ENCODE results near the gene RAB12.

RAB12 gene

DNA sequence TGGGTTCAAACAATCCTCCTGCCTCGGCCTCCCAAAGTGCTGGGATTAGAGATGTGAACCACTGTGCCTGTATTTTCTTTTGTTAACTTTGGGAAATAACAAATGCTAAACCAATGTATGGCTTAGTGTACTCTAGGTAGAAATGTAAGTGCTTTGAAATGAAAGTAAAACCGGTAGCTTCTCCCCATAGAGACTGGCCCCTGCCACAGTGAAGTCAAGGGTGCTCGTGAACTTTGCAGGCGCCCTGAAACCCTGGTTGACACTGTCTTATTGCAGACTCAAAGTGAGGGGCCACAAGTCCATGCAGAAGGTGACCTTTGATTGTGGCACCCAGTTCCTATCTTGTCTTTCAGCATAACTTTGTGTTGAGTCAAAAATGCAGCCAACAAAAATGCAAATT lies 72.0 kb downstream of the RAB12 start:
- DNase-seq (ENCODE audit: low read depth in 3 of 3, low spot score in 1 of 3), result no peak

- no peak for DNase-seq (ENCODE audit: low read depth in 3 of 3, low spot score in 1 of 3)
Observed at GRCh38 chr18:8684577-8684976, 75.3 kb downstream of the RAB12 start.

DNA sequence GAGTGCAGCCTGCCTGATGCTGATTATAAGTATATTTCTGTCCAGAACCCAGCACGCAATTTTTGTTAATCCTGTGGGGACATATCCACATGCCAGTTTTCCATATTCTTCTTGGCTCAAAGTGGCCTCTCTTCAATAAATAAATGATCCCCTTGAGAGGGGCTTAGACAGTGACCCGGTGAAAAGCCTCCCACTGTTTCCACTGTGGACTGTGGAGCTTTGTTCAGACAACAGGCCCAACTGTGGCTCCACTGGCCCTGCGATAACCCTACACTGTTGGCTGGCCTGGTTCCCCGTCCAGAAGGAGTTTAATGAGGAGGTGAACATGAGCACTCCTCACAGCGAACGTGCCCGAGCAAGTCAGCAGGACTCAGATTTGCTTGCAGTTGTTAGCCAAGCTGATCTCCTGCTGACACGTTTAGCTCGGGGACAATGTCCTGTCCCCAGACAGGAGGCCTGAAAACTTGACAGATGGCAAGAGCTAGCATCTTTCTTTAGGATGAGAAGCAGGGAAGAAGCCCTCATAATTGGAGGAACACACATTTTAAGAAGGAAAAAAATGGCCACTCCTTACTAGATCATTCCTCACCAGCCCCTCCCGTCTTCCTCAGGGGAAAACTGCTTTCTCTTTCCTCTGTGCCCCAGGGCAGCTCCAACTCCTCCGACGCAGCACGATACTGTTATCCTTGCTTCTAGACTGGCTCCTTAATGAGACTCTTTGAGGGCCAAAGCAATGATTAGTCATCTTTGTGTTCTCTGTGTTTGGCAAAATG lies 76.1 kb downstream of the RAB12 start:
- DNase-seq (ENCODE audit: low read depth in 3 of 3, low spot score in 1 of 3), result no peak

GRCh38 chr18:8685914-8686216 lies 76.6 kb downstream of the RAB12 start:
- no peak for DNase-seq (ENCODE audit: low read depth in 3 of 3, low spot score in 1 of 3)

DNA sequence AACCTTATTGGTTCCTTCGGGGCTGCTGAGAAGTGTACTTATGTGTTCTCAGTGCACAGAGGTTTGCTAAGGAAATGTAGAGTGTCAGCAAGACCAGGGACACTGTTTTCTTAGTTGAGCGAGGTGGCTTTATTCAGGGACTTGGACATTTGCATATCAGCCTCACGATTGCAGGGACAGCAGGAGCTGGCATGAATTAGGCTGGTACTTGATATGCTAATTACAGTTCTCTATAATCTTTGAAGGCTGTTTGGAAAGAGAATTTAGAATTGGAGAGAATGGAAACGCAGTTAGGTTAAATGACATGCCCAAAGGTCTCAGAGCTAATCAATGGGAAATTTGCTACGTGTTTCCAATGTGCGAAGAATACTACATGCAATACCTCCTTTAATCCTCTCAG lies 77.4 kb downstream of the RAB12 start:
- DNase-seq (ENCODE audit: low read depth in 3 of 3, low spot score in 1 of 3), result no peak

DNA sequence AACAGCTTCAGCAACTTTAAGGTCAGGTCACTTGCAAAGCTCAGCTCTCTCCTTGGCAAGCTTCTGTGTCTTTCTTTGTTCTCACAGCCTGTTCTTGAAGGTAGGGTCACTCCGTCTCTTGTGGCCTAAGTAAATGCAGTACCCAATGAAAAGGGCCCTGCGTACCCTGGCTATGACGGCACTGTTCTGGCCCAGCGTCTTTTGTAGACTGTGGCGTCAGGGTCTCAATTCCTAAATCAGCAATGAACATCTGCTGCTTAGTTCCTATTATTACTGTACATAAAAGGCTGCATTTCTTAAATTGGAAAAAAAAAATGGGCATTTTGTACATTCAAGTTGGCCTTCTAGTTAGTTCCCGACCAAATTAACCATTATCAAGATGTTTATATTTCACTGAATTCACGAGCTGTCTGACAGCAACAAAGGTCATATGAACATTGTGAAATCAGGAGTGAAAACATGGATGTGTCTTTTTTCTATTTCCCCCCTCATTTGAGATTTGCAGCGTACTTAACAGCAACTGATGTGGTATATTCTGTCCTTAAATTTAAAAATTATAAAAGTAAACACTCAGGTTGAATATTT lies 79.1 kb downstream of the RAB12 start:
- no peak for DNase-seq (ENCODE audit: low read depth in 3 of 3, low spot score in 1 of 3)

DNA sequence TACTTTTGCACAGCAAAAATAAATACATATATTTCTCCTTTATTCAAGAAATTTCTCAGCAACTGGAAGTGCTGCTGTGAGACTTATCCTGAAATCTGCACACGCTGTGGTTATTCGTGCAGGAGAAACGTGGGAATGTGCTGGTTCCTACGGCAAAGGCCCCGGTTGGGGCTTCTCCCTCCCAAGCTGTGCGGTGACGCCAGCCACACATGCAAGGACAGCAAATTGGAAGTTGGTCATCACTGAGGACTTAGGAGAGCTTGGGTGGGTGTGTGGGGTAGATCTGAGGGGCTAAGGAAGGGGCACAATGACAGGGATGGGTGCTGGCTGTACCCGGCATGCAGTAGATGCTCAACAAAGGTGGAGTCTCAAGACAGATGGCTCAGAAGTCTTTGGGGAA lies 79.6 kb downstream of the RAB12 start:
- no peak for DNase-seq (ENCODE audit: low read depth in 3 of 3, low spot score in 1 of 3)

Data from stimulated activated CD4-positive, alpha-beta T cell treated with anti-CD3 and anti-CD28 coated beads, TNF-alpha, amount 100 ng/mL, for 1 hour (primary cell).